ENCODE measurements around the gene LYPD6B.

LYPD6B gene

GRCh38 chr2:149119368-149119767 lies 80.9 kb downstream of the LYPD6B start:
- Histone ChIP-seq H3K4me3 (ENCODE audit: low read depth, low read length, poor library complexity, severe bottlenecking) (no peak overlapping the region), H3K27ac (ENCODE audit: low read depth, low read length, poor library complexity, severe bottlenecking) (no peak overlapping the region), H3F3A (ENCODE audit: insufficient read depth, low read length) (no peaks in the 10 kb centered on the region), H4K20me1 (ENCODE audit: insufficient read depth, low read length) (no peaks in the 10 kb centered on the region), H3K9ac (ENCODE audit: low read length) (no peak overlapping the region), H3K27me3 (ENCODE audit: insufficient read depth, low read length) (no peaks in the 10 kb centered on the region), H2AFZ (ENCODE audit: low read length) (no peak overlapping the region), H3K79me2 (ENCODE audit: insufficient read depth, low read length) (no peaks in the 10 kb centered on the region), H3K9me2 (ENCODE audit: low read depth, low read length) (no peaks in the 10 kb centered on the region), H3K36me3 (ENCODE audit: insufficient read depth, low read length) (no peaks in the 10 kb centered on the region), H3K4me2 (ENCODE audit: low read length) (no peak overlapping the region), H3K9me3 (ENCODE audit: low read length) (no peaks in the 10 kb centered on the region), H3K4me1 (ENCODE audit: insufficient read depth, low read length, severe bottlenecking) (no peaks in the 10 kb centered on the region)
- TF ChIP-seq EZH2 (IDR thresholded peaks at IDR 0.05; ENCODE audit: borderline replicate concordance, low read length) = no peak

DNA sequence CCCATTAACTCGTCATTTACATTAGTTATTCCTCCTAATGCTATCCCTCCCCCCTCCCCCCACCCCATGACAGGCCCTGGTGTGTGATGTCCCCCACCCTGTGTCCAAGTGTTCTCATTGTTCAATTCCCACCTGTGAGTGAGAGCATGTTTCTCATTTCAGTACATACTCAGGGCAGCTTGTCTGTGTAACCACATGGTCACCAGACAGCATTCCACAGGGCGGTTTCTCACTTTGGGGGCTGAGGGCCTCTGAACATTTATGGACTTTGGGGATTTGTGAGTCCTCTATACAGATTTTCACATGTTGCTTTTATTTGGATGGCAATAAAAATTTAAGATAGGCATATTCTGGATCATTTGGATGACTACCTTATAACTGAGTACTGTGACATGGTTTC lies 84.0 kb downstream of the LYPD6B start:
- H3K9ac ChIP-seq (ENCODE audit: low read length) = no peak overlapping the region
- no peak overlapping the region for H3K4me3 ChIP-seq (ENCODE audit: low read depth, low read length, poor library complexity, severe bottlenecking)
- TF ChIP-seq CTCF (IDR thresholded peaks at IDR 0.05; ENCODE audit: low read length) (no peak), EZH2 (IDR thresholded peaks at IDR 0.05; ENCODE audit: borderline replicate concordance, low read length) (no peak)
- H3K9me3 ChIP-seq (ENCODE audit: low read length) = no peaks in the 10 kb centered on the region
- no peaks in the 10 kb centered on the region for H3K79me2 ChIP-seq (ENCODE audit: insufficient read depth, low read length)
- H3F3A ChIP-seq (ENCODE audit: insufficient read depth, low read length) = no peaks in the 10 kb centered on the region
- no peaks in the 10 kb centered on the region for H4K20me1 ChIP-seq (ENCODE audit: insufficient read depth, low read length)
- H2AFZ ChIP-seq (ENCODE audit: low read length) = no peak overlapping the region
- no peaks in the 10 kb centered on the region for H3K9me2 ChIP-seq (ENCODE audit: low read depth, low read length)
- H3K36me3 ChIP-seq (ENCODE audit: insufficient read depth, low read length) = no peaks in the 10 kb centered on the region
- H3K4me1 ChIP-seq (ENCODE audit: insufficient read depth, low read length, severe bottlenecking) = no peaks in the 10 kb centered on the region
- H3K27me3 ChIP-seq (ENCODE audit: insufficient read depth, low read length) = no peaks in the 10 kb centered on the region
- H3K4me2 ChIP-seq (ENCODE audit: low read length) = no peak overlapping the region
- no peak overlapping the region for H3K27ac ChIP-seq (ENCODE audit: low read depth, low read length, poor library complexity, severe bottlenecking)

- H3F3A ChIP-seq (ENCODE audit: insufficient read depth, low read length) = no peaks in the 10 kb centered on the region
- no peaks in the 10 kb centered on the region for H3K4me1 ChIP-seq (ENCODE audit: insufficient read depth, low read length, severe bottlenecking)
- no peak overlapping the region for H3K4me2 ChIP-seq (ENCODE audit: low read length)
- H4K20me1 ChIP-seq (ENCODE audit: insufficient read depth, low read length) = no peaks in the 10 kb centered on the region
- no peaks in the 10 kb centered on the region for H3K9me3 ChIP-seq (ENCODE audit: low read length)
- H3K9me2 ChIP-seq (ENCODE audit: low read depth, low read length) = no peaks in the 10 kb centered on the region
- no peak overlapping the region for H3K9ac ChIP-seq (ENCODE audit: low read length)
- no peak overlapping the region for H2AFZ ChIP-seq (ENCODE audit: low read length)
- H3K36me3 ChIP-seq (ENCODE audit: insufficient read depth, low read length) = no peaks in the 10 kb centered on the region
- no peak overlapping the region for H3K4me3 ChIP-seq (ENCODE audit: low read depth, low read length, poor library complexity, severe bottlenecking)
- H3K27ac ChIP-seq (ENCODE audit: low read depth, low read length, poor library complexity, severe bottlenecking) = no peak overlapping the region
- no peak for TF ChIP-seq CTCF (IDR thresholded peaks at IDR 0.05; ENCODE audit: low read length)
- no peak for TF ChIP-seq EZH2 (IDR thresholded peaks at IDR 0.05; ENCODE audit: borderline replicate concordance, low read length)
- H3K79me2 ChIP-seq (ENCODE audit: insufficient read depth, low read length) = no peaks in the 10 kb centered on the region
- H3K27me3 ChIP-seq (ENCODE audit: insufficient read depth, low read length) = no peaks in the 10 kb centered on the region
These were observed 86.7 kb downstream of the LYPD6B start for GRCh38 chr2:149125031-149125725.

DNA sequence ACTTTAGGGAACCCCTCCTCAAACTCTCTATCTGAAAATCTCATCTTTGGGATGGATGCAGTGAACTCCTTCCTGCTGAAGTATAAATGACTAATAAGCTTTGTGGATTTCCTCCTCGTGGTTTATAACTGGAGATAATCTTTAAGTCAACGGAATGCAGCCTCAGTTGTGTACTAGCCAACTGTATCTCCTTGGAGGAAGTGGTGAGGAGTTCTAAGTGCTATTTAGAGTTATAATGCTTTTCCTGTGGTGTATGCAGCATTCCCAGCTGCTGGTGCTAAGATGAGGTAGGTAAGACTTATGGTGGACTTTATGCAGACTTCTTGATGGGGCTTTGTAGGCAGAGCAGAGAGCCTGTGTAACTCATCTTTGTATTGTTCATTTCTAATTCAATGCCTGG lies 90.9 kb downstream of the LYPD6B start:
- H3F3A ChIP-seq (ENCODE audit: insufficient read depth, low read length) = no peaks in the 10 kb centered on the region
- H3K9ac ChIP-seq (ENCODE audit: low read length) = no peak overlapping the region

More for the DNA sequence above, 90.9 kb downstream of the LYPD6B start:
- H3K79me2 ChIP-seq (ENCODE audit: insufficient read depth, low read length) = no peaks in the 10 kb centered on the region
- no peak overlapping the region for H3K4me3 ChIP-seq (ENCODE audit: low read depth, low read length, poor library complexity, severe bottlenecking)
- H3K36me3 ChIP-seq (ENCODE audit: insufficient read depth, low read length) = no peaks in the 10 kb centered on the region
- no peak overlapping the region for H2AFZ ChIP-seq (ENCODE audit: low read length)
- H3K27me3 ChIP-seq (ENCODE audit: insufficient read depth, low read length) = no peaks in the 10 kb centered on the region
- H4K20me1 ChIP-seq (ENCODE audit: insufficient read depth, low read length) = no peaks in the 10 kb centered on the region
- no peak overlapping the region for H3K27ac ChIP-seq (ENCODE audit: low read depth, low read length, poor library complexity, severe bottlenecking)
- no peaks in the 10 kb centered on the region for H3K9me3 ChIP-seq (ENCODE audit: low read length)
- no peaks in the 10 kb centered on the region for H3K4me1 ChIP-seq (ENCODE audit: insufficient read depth, low read length, severe bottlenecking)
- no peaks in the 10 kb centered on the region for H3K9me2 ChIP-seq (ENCODE audit: low read depth, low read length)
- TF ChIP-seq CTCF (IDR thresholded peaks at IDR 0.05; ENCODE audit: low read length) = no peak
- no peak for TF ChIP-seq EZH2 (IDR thresholded peaks at IDR 0.05; ENCODE audit: borderline replicate concordance, low read length)
- no peak overlapping the region for H3K4me2 ChIP-seq (ENCODE audit: low read length)

All from OCI-LY1 (cell line).